Keratinocyte (primary cell): ENCODE measurements around the gene LSM3. TPM values are rescaled to one million over a fixed set of nuclear protein-coding genes. Genes with fewer than 3 reads are reported as not detected.
A peak's percentile ranks its signal among the peaks of the same experiment; 100 is the strongest.

Source experiments
- DNase-seq: peaks from one replicate; pipeline ENCODE4 v3.0.0-alpha.2; 2011; ENCODE audit warnings: low read depth, missing footprints, low spot score
- FAIRE-seq: peaks from 2 replicates; lab custom pipeline; 2011; peaks lifted over from hg19 to GRCh38; lab: Jason Lieb, UNC
- H2AFZ ChIP-seq: 2 replicates; pipeline ENCODE4 v1.6.0; 2012; ENCODE audit warnings: low read length, control low read depth, inconsistent platforms; ENCODE audit not compliant: control insufficient read depth
- H3K27ac ChIP-seq: 2 replicates; pipeline ENCODE4 v1.5.1; 2011; ENCODE audit warnings: low read length; ENCODE audit not compliant: control insufficient read depth, insufficient read depth
- H3K27me3 ChIP-seq: 3 replicates; pipeline ENCODE4 v1.6.0; 2011; ENCODE audit warnings: low read length; ENCODE audit not compliant: control insufficient read depth, insufficient read depth; ENCODE audit errors: extremely low read depth
- H3K36me3 ChIP-seq, 2 experiments: 2 replicates in 1 of 2; 3 replicates in 1 of 2; pipeline ENCODE4 v1.5.1; 2011; ENCODE audit warnings: low read length in 2 of 2, mild to moderate bottlenecking in 1 of 2; ENCODE audit not compliant: control insufficient read depth in 2 of 2, insufficient read depth in 2 of 2; ENCODE audit errors: extremely low read depth in 1 of 2
- H3K4me1 ChIP-seq: 3 replicates; pipeline ENCODE4 v1.5.1; 2011; ENCODE audit warnings: low read length; ENCODE audit not compliant: control insufficient read depth, insufficient read depth; ENCODE audit errors: extremely low read depth
- H3K4me2 ChIP-seq: 3 replicates; pipeline ENCODE4 v1.6.0; 2011; ENCODE audit warnings: low read depth, low read length; ENCODE audit not compliant: control insufficient read depth, insufficient read depth; ENCODE audit errors: extremely low read depth
- H3K4me3 ChIP-seq, 3 experiments: fragments of 200-600 bp in 1 of 3; sonication (generic) in 1 of 3; 2 replicates in 2 of 3; 3 replicates in 1 of 3; pipeline ENCODE4 v1.5.1; 2011 to 2016; ENCODE audit warnings: low read length in 3 of 3, mild to moderate bottlenecking in 3 of 3, control low read depth in 2 of 3, inconsistent platforms in 1 of 3, low read depth in 1 of 3, mixed read lengths in 1 of 3, mixed run types in 1 of 3, moderate library complexity in 1 of 3; ENCODE audit not compliant: control insufficient read depth in 2 of 3, insufficient read depth in 2 of 3; ENCODE audit errors: extremely low read depth in 1 of 3
- H3K79me2 ChIP-seq: 2 replicates; pipeline ENCODE4 v1.6.0; 2012; ENCODE audit warnings: low read length; ENCODE audit not compliant: control insufficient read depth, insufficient read depth
- H3K9ac ChIP-seq: 3 replicates; pipeline ENCODE4 v1.6.0; 2011; ENCODE audit warnings: low read length; ENCODE audit not compliant: control insufficient read depth, insufficient read depth; ENCODE audit errors: extremely low read depth
- H3K9me1 ChIP-seq: 3 replicates; pipeline ENCODE4 v1.6.0; 2011; ENCODE audit warnings: low read length; ENCODE audit not compliant: control insufficient read depth, insufficient read depth; ENCODE audit errors: extremely low read depth
- H3K9me3 ChIP-seq: 2 replicates; pipeline ENCODE4 v1.5.1; 2012; ENCODE audit warnings: low read depth, low read length; ENCODE audit not compliant: control insufficient read depth
- H4K20me1 ChIP-seq: 3 replicates; pipeline ENCODE4 v1.6.0; 2011; ENCODE audit warnings: low read length; ENCODE audit not compliant: control insufficient read depth, insufficient read depth; ENCODE audit errors: extremely low read depth
- CTCF ChIP-seq, 3 experiments: IDR thresholded peaks in 1 of 3; conservative IDR thresholded peaks in 1 of 3; optimal IDR thresholded peaks in 1 of 3; 2 replicates in 2 of 3; 3 replicates in 1 of 3; pipeline versions ENCODE3 to v1.5.1; 2011; ENCODE audit warnings: low read length in 3 of 3, mild to moderate bottlenecking in 3 of 3, moderate library complexity in 2 of 3, control low read depth in 1 of 3, inconsistent platforms in 1 of 3; ENCODE audit not compliant: insufficient read depth in 2 of 3; ENCODE audit errors: extremely low read depth in 1 of 3
- EZH2 ChIP-seq: IDR thresholded peaks from one replicate; pipeline ENCODE4 v1.6.1; 2012; ENCODE audit warnings: inconsistent platforms, mild to moderate bottlenecking, low read length, moderate library complexity
- dilution Hi-C: fragments of 300-500 bp; cut with MboI; formaldehyde crosslinking; loops from one replicate; pipeline ENCODE4 v1.7.0; 2020; ENCODE audit warnings: low sequenced_read_pairs; ENCODE audit not compliant: extremely low pct_ligation_motif_present
- polyA plus RNA-seq, 5 experiments: library from polyadenylated mRNA; depleted of rRNA in 3 of 5; stranded (reverse) in 3 of 5; stranded (forward) in 1 of 5; unstranded in 1 of 5; fragments of >200 nt; gene quantifications; 1 replicate in 1 of 5; 2 replicates in 3 of 5; 3 replicates in 1 of 5; pipeline versions ENCODE4 v1.2.1 to v1.2.3, GENCODE V29; 2011 to 2012; ENCODE audit warnings: missing spikeins in 2 of 5, low read depth in 1 of 5, low replicate concordance in 1 of 5

LSM3 gene
- polyA plus RNA-seq, 1 donor (not counting 4 experiments of a cell fraction or from before 2014, with no cell fraction given): 26.1 TPM

GRCh38 chr3:14151471-14152083, 27.0 kb upstream of the LSM3 start:
- H2AFZ ChIP-seq: no peak overlapping the region
- H3K9me1 ChIP-seq: no peaks in the 10 kb centered on the region
- H3K9ac ChIP-seq: no peak overlapping the region
- H3K36me3 ChIP-seq: peaks cover 41 to 61% of the 10 kb centered on the region in 2 experiments
- no peak overlapping the region for H3K4me2 ChIP-seq
- FAIRE-seq (no peak), DNase-seq (no peak)
- no peak overlapping the region for H3K4me3 ChIP-seq
- TF ChIP-seq EZH2 (no peak), CTCF (optimal IDR thresholded peaks at IDR 0.05 in 1 of 3, IDR thresholded peaks at IDR 0.05 in 1 of 3, conservative IDR thresholded peaks at IDR 0.05 in 1 of 3; ENCODE audit: extremely low read depth in 1 of 3, insufficient read depth in 2 of 3, low read length in 3 of 3) (no peak)
- H3K4me1 ChIP-seq: peaks cover 16% of the 10 kb centered on the region
- no peaks in the 10 kb centered on the region for H4K20me1 ChIP-seq
- H3K27ac ChIP-seq: no peak overlapping the region
- no peaks in the 10 kb centered on the region for H3K27me3 ChIP-seq
- dilution Hi-C loops: no loop called here
- H3K9me3 ChIP-seq: no peaks in the 10 kb centered on the region
- H3K79me2 ChIP-seq: peaks cover 11% of the 10 kb centered on the region

GRCh38 chr3:14152233-14152962, 26.2 kb upstream of the LSM3 start:
- Histone ChIP-seq H3K9me3 (no peaks in the 10 kb centered on the region), H3K79me2 (peaks cover 11% of the 10 kb centered on the region), H3K4me2 (no peak overlapping the region), H2AFZ (no peak overlapping the region), H3K36me3 (peaks cover 36 to 60% of the 10 kb centered on the region in 2 experiments), H3K4me1 (peaks cover 24% of the 10 kb centered on the region), H3K27ac (no peak overlapping the region), H3K27me3 (no peaks in the 10 kb centered on the region), H3K9me1 (no peaks in the 10 kb centered on the region), H3K9ac (no peak overlapping the region), H4K20me1 (no peaks in the 10 kb centered on the region), H3K4me3 (no peak overlapping the region)
- dilution Hi-C loops: no loop called here
- DNase-seq (no peak), FAIRE-seq (no peak)
- peak; percentile 33 to 52 (median 40) for TF ChIP-seq CTCF (optimal IDR thresholded peaks at IDR 0.05 in 1 of 3, IDR thresholded peaks at IDR 0.05 in 1 of 3, conservative IDR thresholded peaks at IDR 0.05 in 1 of 3; ENCODE audit: extremely low read depth in 1 of 3, insufficient read depth in 2 of 3, low read length in 3 of 3)
- no peak for TF ChIP-seq EZH2
